Large intestine (tissue), 3 donors: ENCODE data around the gene SPECC1. TPM values are rescaled to one million over a fixed set of nuclear protein-coding genes. Genes with fewer than 3 reads are reported as not detected.

Experiments used
- DNase-seq, 2 donors: peaks; one replicate each; pipeline versions ENCODE4 v3.0.0 to v3.0.0-alpha.2; 2013
- H3K27ac ChIP-seq: one replicate; pipeline ENCODE4 v1.5.1; 2013; ENCODE audit warnings: low read length
- H3K27me3 ChIP-seq: 2 replicates; pipeline ENCODE4 v1.6.1; 2013; ENCODE audit warnings: low read length; ENCODE audit not compliant: control insufficient read depth, insufficient read depth
- H3K36me3 ChIP-seq: 2 replicates; pipeline ENCODE4 v1.6.1; 2013; ENCODE audit warnings: low read length; ENCODE audit not compliant: control insufficient read depth, insufficient read depth
- H3K4me1 ChIP-seq: one replicate; pipeline ENCODE4 v1.6.1; 2013; ENCODE audit warnings: low read length; ENCODE audit not compliant: control insufficient read depth, insufficient read depth
- H3K4me3 ChIP-seq: one replicate; pipeline ENCODE4 v1.5.1; 2013; ENCODE audit warnings: low read length
- H3K9me3 ChIP-seq: one replicate; pipeline ENCODE4 v1.6.1; 2013; ENCODE audit warnings: mild to moderate bottlenecking, low read depth, low read length, moderate library complexity; ENCODE audit not compliant: control insufficient read depth
- WGBS: methylation state at CpG from one replicate; pipeline ENCODE4 v1.1.5; 2013; ENCODE audit warnings: low lambda C conversion rate; ENCODE audit not compliant: insufficient coverage; 5-methylcytosine and 5-hydroxymethylcytosine counted together
- polyA plus RNA-seq: library from polyadenylated mRNA; unstranded; fragments of 120-200 nt; gene quantifications from one replicate; pipeline ENCODE4 v1.2.1, GENCODE V29; 2013

The SPECC1 gene
- polyA plus RNA-seq, 1 donor = 29.3 TPM

DNA sequence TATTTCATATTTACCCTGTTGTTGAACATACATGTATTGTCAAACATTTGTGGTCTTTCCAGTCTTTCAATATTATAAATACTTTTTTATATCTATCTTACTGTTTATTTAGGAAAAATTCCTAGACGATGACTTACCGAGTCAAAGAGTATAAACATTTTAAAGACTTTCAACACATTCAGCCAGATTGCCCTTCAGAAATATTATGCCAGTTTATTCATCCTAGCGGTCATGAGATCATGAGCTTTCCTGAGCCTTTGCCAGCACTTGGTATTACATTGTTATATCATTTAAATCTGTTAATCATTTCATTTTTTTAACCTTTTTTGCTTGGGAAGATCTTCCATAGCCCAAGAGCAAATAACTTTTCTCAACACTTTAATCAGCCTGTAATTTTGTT is 197.4 kb downstream of the SPECC1 start:
- H3K36me3 ChIP-seq = peaks cover 7% of the 10 kb centered on the region
- DNase-seq = no peak
- H3K4me3 ChIP-seq = no peak overlapping the region
- H3K27ac ChIP-seq = no peak overlapping the region
- no peaks in the 10 kb centered on the region for H3K27me3 ChIP-seq
- no peaks in the 10 kb centered on the region for H3K4me1 ChIP-seq
- WGBS = 92% methylated on average over 3 of the region's 3 CpGs
- no peaks in the 10 kb centered on the region for H3K9me3 ChIP-seq

DNA sequence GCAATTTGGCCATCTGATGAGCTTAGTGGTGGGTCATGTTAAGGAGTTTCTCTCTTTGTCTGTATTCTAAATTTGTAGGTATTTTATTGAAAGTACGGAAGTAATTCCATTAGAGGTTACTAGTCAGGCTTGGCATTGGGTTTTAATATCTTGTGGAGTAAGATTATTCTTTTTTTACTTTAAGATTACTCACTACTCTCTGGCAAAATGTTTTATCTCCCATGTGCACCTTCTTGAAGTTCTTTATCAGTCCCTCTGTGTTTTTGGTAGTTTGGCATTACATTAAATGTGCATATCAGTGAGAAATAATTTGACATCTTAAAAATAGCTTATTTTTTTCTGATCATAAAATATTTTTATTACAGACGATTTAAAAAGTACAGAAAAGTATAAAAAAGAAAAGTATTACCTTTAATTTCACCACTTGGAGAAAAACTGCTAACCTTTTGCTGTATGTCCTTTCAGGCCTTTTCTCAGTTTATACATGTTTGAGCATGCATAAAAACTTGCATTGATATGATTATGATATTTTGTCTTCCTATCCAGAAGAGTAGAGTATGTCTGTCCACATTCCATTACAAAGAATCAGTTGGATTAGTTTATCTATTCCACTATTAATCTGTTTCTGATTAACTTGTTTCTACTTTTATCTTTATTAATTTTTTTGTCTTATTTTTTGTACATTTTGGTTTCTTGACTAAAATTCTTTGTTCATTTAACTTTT is 198.3 kb downstream of the SPECC1 start:
- Histone ChIP-seq H3K36me3 (peaks cover 9% of the 10 kb centered on the region), H3K9me3 (no peaks in the 10 kb centered on the region), H3K4me3 (no peak overlapping the region), H3K4me1 (no peaks in the 10 kb centered on the region), H3K27ac (no peak overlapping the region), H3K27me3 (no peaks in the 10 kb centered on the region)
- 83% methylated on average over 1 of the region's 2 CpGs for WGBS
- DNase-seq = no peak

DNA sequence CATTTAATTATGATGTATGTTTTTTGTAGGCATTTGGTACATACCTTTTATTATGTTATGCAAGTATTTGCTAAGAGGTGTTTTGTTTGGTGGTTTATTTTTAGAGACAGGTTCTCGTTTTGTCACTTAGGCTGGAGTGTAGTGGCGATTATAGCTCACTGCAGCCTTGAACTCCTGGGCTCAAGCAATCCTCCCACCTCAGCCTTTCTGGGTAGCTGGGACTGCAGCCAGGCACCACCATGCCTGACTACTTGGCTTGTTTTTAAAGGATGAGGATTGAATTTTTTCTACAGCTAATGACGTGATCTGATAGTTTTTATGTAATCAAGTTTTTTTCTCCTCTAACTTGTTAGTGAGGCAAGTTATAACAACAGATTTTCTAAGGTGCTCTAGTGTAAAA is 199.6 kb downstream of the SPECC1 start:
- Histone ChIP-seq H3K4me3 (no peak overlapping the region), H3K36me3 (peaks cover 9% of the 10 kb centered on the region), H3K27ac (no peak overlapping the region), H3K9me3 (no peaks in the 10 kb centered on the region), H3K27me3 (no peaks in the 10 kb centered on the region), H3K4me1 (no peaks in the 10 kb centered on the region)
- no peak for DNase-seq
- 100% methylated on average over 1 of the region's 3 CpGs for WGBS

DNA sequence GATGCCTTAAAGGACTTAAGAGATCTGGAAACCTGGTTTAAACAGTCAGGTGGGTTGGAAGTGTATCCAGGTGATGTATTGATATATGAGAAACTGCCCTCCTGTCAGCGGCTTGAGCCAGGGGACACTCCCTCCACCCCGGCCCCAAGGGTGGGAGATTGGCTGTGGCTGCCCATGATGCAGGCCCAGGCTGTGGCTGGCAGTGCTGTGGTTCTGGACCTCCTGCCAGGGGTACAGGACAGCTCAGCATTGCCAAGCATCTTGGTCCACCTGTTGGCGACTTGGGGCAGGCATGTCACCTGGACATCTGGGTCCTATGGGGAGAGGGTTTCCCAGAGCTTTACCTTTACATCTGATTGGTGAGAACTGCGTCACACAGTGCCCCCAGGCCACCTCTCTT is 201.0 kb downstream of the SPECC1 start:
- H3K4me1 ChIP-seq = no peaks in the 10 kb centered on the region
- no peaks in the 10 kb centered on the region for H3K9me3 ChIP-seq
- peaks cover 9% of the 10 kb centered on the region for H3K36me3 ChIP-seq
- no peak overlapping the region for H3K27ac ChIP-seq
- H3K27me3 ChIP-seq = no peaks in the 10 kb centered on the region
- no peak overlapping the region for H3K4me3 ChIP-seq
- no peak for DNase-seq
- no CpG with 5 or more reads among the region's 4 CpGs for WGBS

DNA sequence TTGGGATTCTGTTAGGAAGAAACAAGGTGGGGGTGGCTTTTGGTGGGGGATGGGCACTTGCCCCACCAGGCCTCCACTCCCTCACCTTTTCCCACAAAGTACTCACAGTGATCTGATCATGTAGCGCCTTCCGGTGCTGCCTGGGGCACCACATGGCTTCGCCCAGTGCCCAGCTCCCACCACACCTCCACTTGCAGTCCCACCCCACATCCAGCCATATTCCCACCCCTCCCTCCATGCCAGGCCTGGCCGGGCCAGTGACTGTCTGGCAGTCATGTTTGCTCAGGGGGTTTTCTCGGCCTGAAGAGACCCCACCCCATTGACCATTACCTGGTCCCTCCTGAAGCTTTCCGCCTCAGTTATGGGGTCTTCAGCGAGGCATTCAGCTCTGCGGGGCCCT is 201.5 kb downstream of the SPECC1 start:
- Histone ChIP-seq H3K27me3 (no peaks in the 10 kb centered on the region), H3K27ac (no peak overlapping the region)

DNA sequence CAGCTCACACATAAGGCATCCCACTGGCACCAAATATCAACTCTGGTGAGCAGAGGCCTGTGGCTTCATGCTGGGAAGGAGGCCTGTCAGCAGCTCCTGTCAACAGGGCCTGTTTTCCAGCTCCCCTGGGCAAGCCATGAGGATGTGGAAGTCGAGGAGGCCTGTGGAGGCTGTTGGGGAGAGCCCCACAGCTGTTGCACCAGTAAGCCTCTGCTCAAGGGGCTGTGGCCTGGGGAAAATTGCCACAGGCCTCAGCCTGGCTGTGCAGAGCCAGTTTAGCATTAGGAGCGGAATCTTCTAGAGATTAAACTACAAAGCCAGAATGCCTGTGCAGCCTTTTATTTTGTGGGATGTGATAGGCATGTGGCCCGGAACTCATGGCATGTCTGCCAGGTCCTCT is 202.1 kb downstream of the SPECC1 start:
- no peak overlapping the region for H3K4me3 ChIP-seq
- no peaks in the 10 kb centered on the region for H3K9me3 ChIP-seq
- no peak overlapping the region for H3K27ac ChIP-seq
- no peak for DNase-seq
- peaks cover 9% of the 10 kb centered on the region for H3K36me3 ChIP-seq
- no peaks in the 10 kb centered on the region for H3K4me1 ChIP-seq
- no peaks in the 10 kb centered on the region for H3K27me3 ChIP-seq
- no CpG with 5 or more reads among the region's 3 CpGs for WGBS

More for the DNA sequence above, 201.5 kb downstream of the SPECC1 start:
- Histone ChIP-seq H3K4me3 (no peak overlapping the region), H3K36me3 (peaks cover 9% of the 10 kb centered on the region), H3K9me3 (no peaks in the 10 kb centered on the region), H3K4me1 (no peaks in the 10 kb centered on the region)
- WGBS = 80% methylated on average over 1 of the region's 8 CpGs
- no peak for DNase-seq

DNA sequence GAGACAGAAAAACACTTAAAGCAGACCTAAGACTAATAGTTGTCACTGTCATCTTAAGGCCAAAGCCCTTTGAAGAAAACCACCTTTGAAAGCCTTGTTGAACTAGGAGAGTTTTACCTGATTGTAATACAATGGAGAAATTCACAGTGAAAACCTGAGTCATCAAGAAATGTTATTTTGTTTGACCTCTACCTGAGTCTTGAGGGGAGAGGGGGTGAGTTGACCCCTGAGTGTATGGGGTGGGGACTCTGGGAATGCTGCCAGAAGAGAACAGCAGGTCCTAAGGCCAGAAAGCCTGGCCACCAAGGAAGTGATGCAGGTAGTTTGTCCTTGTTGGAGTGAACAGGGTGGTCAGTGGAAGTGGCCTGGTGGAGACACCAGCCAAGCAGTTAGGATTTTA is 204.3 kb downstream of the SPECC1 start:
- peaks cover 9% of the 10 kb centered on the region for H3K36me3 ChIP-seq
- no peaks in the 10 kb centered on the region for H3K9me3 ChIP-seq
- no peaks in the 10 kb centered on the region for H3K4me1 ChIP-seq
- no peak overlapping the region for H3K4me3 ChIP-seq
- no peak overlapping the region for H3K27ac ChIP-seq
- DNase-seq = no peak
- H3K27me3 ChIP-seq = no peaks in the 10 kb centered on the region

DNA sequence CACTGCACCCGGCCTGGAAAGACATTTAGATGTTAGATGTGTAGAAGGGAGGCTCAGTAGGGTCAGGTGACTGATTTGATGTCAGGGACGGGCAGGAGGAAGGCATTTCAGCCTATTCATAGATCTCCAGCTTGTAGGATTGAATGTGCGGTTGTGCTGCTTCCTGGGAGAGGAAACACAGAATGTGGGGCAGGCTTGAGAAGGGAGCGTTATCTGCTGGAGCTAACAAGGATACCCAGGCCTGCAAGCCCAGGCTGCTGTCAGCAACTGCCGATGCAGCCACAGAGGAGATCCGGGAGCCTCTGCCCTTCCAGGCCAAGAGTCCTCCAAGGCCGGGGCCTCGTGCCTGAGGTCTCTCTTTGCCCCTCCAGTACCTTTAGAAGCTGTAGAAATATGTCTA is 205.6 kb downstream of the SPECC1 start:
- Histone ChIP-seq H3K4me3 (no peak overlapping the region), H3K4me1 (no peaks in the 10 kb centered on the region), H3K36me3 (peaks cover 9% of the 10 kb centered on the region), H3K9me3 (no peaks in the 10 kb centered on the region), H3K27ac (no peak overlapping the region), H3K27me3 (no peaks in the 10 kb centered on the region)
- DNase-seq = no peak
- no CpG with 5 or more reads among the region's 8 CpGs for WGBS

DNA sequence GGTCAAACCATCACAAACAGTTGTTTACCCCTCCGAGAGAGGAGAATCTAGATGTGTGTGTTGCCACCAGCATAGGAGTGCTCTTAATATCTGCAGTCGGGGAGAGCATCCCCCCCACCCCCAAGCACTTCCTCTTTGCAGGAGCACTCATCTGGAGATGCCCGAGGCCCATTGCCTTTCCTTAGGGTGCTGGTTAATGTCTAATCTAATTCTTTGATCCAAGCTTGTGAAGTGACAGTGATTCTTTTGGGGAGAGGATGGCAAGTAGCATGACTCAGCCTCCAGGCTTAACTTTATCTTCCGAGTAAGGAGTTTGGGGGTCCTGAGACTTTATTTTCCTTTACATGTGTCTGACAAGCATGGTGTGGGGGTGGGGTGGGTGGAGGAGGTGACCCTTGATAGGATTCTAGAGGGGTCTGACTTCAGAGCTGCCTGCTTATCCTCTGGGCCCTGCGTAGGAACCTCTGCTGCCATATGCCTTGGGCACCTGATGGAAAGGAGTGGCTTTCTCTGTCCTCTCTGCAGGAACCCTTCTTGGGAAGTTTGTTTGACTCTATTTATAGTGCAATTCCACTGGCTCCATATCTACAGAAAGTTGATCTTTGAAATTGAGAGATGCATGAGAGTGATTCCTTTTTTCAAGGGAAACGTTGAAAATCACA is 207.1 kb downstream of the SPECC1 start:
- no peak overlapping the region for H3K27ac ChIP-seq
- no peaks in the 10 kb centered on the region for H3K4me1 ChIP-seq
- no peaks in the 10 kb centered on the region for H3K27me3 ChIP-seq
- no CpG with 5 or more reads among the region's 6 CpGs for WGBS
- H3K36me3 ChIP-seq = peaks cover 4% of the 10 kb centered on the region
- DNase-seq = no peak
- H3K4me3 ChIP-seq = no peak overlapping the region
- no peaks in the 10 kb centered on the region for H3K9me3 ChIP-seq

DNA sequence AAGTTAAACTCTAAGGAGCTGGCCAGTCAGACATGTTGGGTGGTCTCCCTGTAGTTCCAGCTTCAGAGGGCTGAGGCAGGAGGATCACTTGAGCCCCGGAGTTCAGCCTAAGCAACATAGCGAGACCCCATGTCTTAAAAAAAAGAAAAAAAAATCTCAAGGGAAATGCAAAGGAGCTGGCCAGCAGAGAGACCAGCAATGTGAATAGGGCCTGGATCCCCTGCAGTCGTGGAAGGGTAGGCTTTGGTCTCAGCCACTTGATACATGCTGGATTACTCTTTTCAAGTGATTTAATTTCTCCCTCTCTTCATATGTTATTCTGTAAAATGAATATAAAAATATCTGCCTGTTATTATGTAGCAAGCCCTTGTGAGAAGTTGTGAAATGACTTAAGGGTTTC is 207.7 kb downstream of the SPECC1 start:
- DNase-seq = no peak
- H3K36me3 ChIP-seq = peaks cover 2% of the 10 kb centered on the region
- H3K4me3 ChIP-seq = no peak overlapping the region
- WGBS = no CpG with 5 or more reads among the region's 3 CpGs
- no peaks in the 10 kb centered on the region for H3K27me3 ChIP-seq
- no peaks in the 10 kb centered on the region for H3K4me1 ChIP-seq
- no peak overlapping the region for H3K27ac ChIP-seq
- H3K9me3 ChIP-seq = no peaks in the 10 kb centered on the region

DNA sequence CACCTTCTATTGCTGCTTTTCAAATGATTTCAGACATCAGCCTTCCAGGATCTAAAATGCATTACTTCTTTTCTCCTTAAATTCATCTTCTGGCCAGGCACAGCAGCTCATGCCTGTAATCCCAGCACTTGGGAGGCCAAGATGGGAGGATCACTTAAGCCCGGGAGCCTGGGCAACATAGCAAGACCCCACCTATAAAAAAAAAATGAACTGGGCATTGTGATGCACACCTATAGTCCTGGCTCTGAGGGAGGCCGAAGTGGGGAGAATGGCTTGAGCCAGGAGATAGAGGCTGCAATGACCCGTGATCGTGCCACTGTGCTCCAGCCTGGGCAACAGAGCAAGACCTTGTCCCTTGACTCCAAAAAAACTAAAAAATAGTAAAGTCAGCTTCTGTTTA is 208.5 kb downstream of the SPECC1 start:
- no peak for DNase-seq
- no peak overlapping the region for H3K27ac ChIP-seq
- no peaks in the 10 kb centered on the region for H3K27me3 ChIP-seq
- no peak overlapping the region for H3K4me3 ChIP-seq
- WGBS = no CpG with 5 or more reads among the region's 4 CpGs
- no peaks in the 10 kb centered on the region for H3K9me3 ChIP-seq
- no peaks in the 10 kb centered on the region for H3K4me1 ChIP-seq
- H3K36me3 ChIP-seq = no peaks in the 10 kb centered on the region
